SU-DHL-6 (cell line): ENCODE data around the gene ZNF112.

Source experiments
- CTCF ChIP-seq: fragments of 200-600 bp; sonication (generic); IDR thresholded peaks from one replicate; pipeline ENCODE4 v1.5.1; 2017; ENCODE audit warnings: antibody characterized with exemption, mild to moderate bottlenecking, low read length, moderate library complexity; ENCODE audit not compliant: insufficient read depth, poor library complexity, severe bottlenecking
- EZH2phosphoT487 ChIP-seq: fragments of 200-600 bp; sonication (generic), shearing (Covaris generic); conservative IDR thresholded peaks from 2 replicates; pipeline ENCODE4 v1.6.1; 2018; ENCODE audit warnings: mild to moderate bottlenecking, antibody characterized with exemption, low read length, moderate library complexity, mixed read lengths

GRCh38 chr19:44303320-44303719 is 53.2 kb downstream of the ZNF112 start:
- TF ChIP-seq CTCF (no peak), EZH2phosphoT487 (no peak)
